Uterus (tissue), 4 donors: ENCODE measurements around the gene BBLN. TPM values are rescaled to one million over a fixed set of nuclear protein-coding genes. Genes with fewer than 3 reads are reported as not detected.

Experiments used
- DNase-seq, 2 donors: peaks; one replicate each; pipeline ENCODE4 v3.0.0-alpha.2; 2019 to 2020
- H3K27ac ChIP-seq, 2 donors: fragments of 200-600 bp; sonication (generic); 1 replicate in 1 of 2; 2 replicates in 1 of 2; pipeline ENCODE4 v1.5.1; 2016 to 2018
- H3K27me3 ChIP-seq, 2 donors: fragments of 200-600 bp; sonication (generic); one replicate each; pipeline ENCODE4 v1.5.1; 2018 to 2019; ENCODE audit warnings: control low read depth in 1 of 2
- H3K36me3 ChIP-seq, 2 donors: fragments of 200-600 bp; sonication (generic); one replicate each; pipeline ENCODE4 v1.5.1; 2019; ENCODE audit warnings: control low read depth in 1 of 2
- H3K4me1 ChIP-seq, 2 donors: fragments of 200-600 bp; sonication (generic); one replicate each; pipeline ENCODE4 v1.5.1; 2018 to 2019; ENCODE audit warnings: control low read depth in 1 of 2
- H3K4me3 ChIP-seq, 2 donors: fragments of 200-600 bp; sonication (generic); 1 replicate in 1 of 2; 2 replicates in 1 of 2; pipeline ENCODE4 v1.5.1; 2018 to 2019; ENCODE audit warnings: mild to moderate bottlenecking in 1 of 2
- H3K9me3 ChIP-seq, 2 donors: fragments of 200-600 bp; sonication (generic); one replicate each; pipeline ENCODE4 v1.5.1; 2019; ENCODE audit warnings: control low read depth in 1 of 2
- POLR2A ChIP-seq, 2 donors: fragments of 450-650 bp; IDR thresholded peaks; one replicate each; pipeline ENCODE4 v1.6.1; 2016; ENCODE audit warnings: antibody characterized with exemption in 2 of 2, mild to moderate bottlenecking in 1 of 2, moderate library complexity in 1 of 2
- intact Hi-C: fragments of 100-400 bp; cut with DNase I; formaldehyde crosslinking; loops from one replicate; pipeline ENCODE4 v1.15.1; 2023; ENCODE audit warnings: low total_unique reads
- total RNA-seq, 4 donors: library from RNA; depleted of rRNA in 3 of 4; stranded (reverse); fragments of >200 nt in 3 of 4; gene quantifications; one replicate each; pipeline versions ENCODE4 v1.1.0 to v1.2.4, GENCODE V29; 2014 to 2023
- TF ChIP-seq, protein P1 (sequence below), 4 experiments: fragments of 200-600 bp in 2 of 4; fragments of 450-650 bp in 2 of 4; sonication (generic) in 2 of 4; IDR thresholded peaks; one replicate each; pipeline ENCODE4 v1.5.1; 2016 to 2019; ENCODE audit warnings: antibody characterized with exemption in 4 of 4, mild to moderate bottlenecking in 2 of 4, moderate library complexity in 1 of 4
- donor health status: DM: yes; HTN: yes; CAD: no.

BBLN gene
- total RNA-seq, 4 donors from 2014 or later = 31.3 to 198 (median 96.0) TPM

- H3K4me1 ChIP-seq = peaks cover 5 to 14% of the 10 kb centered on the region in 2 donors
- H3K4me3 ChIP-seq = no peak overlapping the region
- no peaks in the 10 kb centered on the region for H3K36me3 ChIP-seq
- intact Hi-C loops = loop anchor here (5.0 kb wide), 1 partner anchor 183 kb away; no protein-coding TSS in a partner anchor
- TF ChIP-seq POLR2A (IDR thresholded peaks at IDR 0.05) = no peak
- TF ChIP-seq, protein P1, sequence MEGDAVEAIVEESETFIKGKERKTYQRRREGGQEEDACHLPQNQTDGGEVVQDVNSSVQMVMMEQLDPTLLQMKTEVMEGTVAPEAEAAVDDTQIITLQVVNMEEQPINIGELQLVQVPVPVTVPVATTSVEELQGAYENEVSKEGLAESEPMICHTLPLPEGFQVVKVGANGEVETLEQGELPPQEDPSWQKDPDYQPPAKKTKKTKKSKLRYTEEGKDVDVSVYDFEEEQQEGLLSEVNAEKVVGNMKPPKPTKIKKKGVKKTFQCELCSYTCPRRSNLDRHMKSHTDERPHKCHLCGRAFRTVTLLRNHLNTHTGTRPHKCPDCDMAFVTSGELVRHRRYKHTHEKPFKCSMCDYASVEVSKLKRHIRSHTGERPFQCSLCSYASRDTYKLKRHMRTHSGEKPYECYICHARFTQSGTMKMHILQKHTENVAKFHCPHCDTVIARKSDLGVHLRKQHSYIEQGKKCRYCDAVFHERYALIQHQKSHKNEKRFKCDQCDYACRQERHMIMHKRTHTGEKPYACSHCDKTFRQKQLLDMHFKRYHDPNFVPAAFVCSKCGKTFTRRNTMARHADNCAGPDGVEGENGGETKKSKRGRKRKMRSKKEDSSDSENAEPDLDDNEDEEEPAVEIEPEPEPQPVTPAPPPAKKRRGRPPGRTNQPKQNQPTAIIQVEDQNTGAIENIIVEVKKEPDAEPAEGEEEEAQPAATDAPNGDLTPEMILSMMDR (IDR thresholded peaks at IDR 0.05) = peak in 3 of 4 experiments; percentile 18 to 41 (median 34)
- H3K27me3 ChIP-seq = no peaks in the 10 kb centered on the region
- H3K9me3 ChIP-seq = no peaks in the 10 kb centered on the region
- peak in 1 of 2 donors; percentile 56 for DNase-seq
- H3K27ac ChIP-seq = no peak overlapping the region
Measured at GRCh38 chr9:128124873-128125579, 35.0 kb upstream of the BBLN start.

DNA sequence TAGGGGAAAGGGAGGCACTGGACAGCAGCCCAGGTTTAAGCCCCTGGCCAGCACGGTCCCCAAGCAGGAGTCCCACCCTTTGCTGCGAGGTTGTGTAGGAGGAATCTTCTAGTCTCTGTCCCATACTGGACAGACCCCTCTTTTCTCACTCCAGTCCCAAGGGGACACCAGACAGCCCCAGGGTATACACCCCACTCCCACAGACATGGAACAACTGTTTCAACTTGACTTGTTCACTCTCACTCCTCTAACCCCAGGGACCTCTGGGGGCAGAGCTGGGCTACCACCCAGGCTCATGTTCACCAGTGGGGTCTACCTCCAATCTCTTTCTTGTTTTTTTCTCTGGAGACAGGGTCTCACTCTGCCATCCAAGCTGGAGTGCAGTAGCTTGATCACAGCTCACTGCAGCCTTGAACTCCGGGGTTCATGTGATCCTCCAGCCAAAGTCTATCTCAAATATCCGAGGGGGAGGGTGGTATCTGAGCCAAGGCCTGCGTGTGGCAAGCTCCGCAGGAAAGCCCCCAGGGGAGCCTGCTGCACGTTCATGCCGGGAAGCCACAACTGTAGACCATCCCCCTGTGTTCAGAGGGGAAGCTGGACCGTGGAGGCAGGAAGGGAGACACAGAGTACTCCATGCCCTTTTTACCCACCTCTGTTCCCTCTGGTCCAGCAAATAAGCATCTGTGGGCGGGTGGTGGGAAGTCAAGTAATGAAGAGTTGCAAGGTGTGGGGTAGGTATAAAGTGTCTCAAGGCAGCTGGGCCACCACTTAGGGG is 34.3 kb upstream of the BBLN start:
- H3K27ac ChIP-seq = peak overlapping the region in 1 of 2 donors; percentile 98
- H3K36me3 ChIP-seq = no peaks in the 10 kb centered on the region
- intact Hi-C loops = no loop called here
- H3K4me3 ChIP-seq = no peak overlapping the region
- no peak for TF ChIP-seq POLR2A (IDR thresholded peaks at IDR 0.05)
- TF ChIP-seq, protein P1 (IDR thresholded peaks at IDR 0.05) = no peak
- no peak for DNase-seq
- peaks cover 5 to 14% of the 10 kb centered on the region in 2 donors for H3K4me1 ChIP-seq
- no peaks in the 10 kb centered on the region for H3K27me3 ChIP-seq
- no peaks in the 10 kb centered on the region for H3K9me3 ChIP-seq

GRCh38 chr9:128127568-128127989 is 32.5 kb upstream of the BBLN start, which contains the start of gene PTGES2:
Gene PTGES2 (minus strand): TSS chr9:128127729. CDS start chr9:128127717, 12 bp downstream.
- H3K27ac ChIP-seq = peak within 1 kb of the TSS; percentile 93 to 98
- no peaks in the 10 kb centered on the region for H3K36me3 ChIP-seq
- TF ChIP-seq, protein P1 (IDR thresholded peaks at IDR 0.05) = peak in 3 of 4 experiments; percentile 5 to 20 (median 16)
- peak in 1 of 2 donors; percentile 36 for TF ChIP-seq POLR2A (IDR thresholded peaks at IDR 0.05)
- DNase-seq = peak; percentile 68 to 84
- peaks cover 5 to 14% of the 10 kb centered on the region in 2 donors for H3K4me1 ChIP-seq
- no peaks in the 10 kb centered on the region for H3K27me3 ChIP-seq
- peak within 1 kb of the TSS; percentile 84 to 97 for H3K4me3 ChIP-seq
- H3K9me3 ChIP-seq = no peaks in the 10 kb centered on the region
- intact Hi-C loops = no loop called here

DNA sequence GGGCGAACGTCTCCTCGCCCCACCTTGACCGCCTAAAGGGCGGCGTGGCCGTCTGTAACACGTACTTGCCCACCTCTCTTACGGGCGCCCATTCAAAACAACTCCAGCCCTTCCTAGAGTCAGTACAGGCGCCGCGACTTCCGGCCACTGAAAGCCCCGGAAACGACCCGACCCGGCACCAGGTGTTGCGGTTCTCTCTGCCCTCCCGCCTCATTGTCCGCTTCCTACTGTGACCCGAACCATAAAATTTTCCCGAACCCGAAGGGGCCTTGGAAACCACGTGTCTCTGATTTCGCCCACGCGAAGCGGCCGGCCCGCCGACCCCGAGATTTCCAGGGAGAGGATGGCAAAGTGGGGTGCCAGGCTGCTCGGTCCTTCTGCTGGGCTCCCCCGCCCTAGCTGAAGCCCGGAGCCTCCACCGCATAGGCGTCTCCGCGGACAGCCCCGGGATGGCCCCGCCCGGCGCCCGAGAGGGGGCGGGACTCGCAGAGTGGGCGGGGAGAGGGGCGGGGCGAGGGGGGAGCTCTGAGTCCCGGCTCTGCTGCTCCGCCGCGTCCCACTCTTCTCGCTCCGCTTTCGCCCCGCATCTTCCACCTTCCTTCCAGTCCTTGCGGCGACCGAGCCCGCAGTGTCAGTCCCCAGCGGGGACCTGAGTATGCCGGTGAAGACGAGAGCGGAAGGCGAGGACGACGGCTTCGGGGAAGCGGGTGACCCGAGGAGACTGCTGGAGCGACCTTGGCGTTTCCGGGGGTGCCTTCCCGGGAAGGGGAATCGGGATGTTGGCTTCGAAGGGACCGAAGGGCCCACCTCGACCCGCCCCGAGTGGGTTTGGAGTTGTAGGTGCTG is 31.9 kb upstream of the BBLN start:
- Histone ChIP-seq H3K4me3 (peak overlapping the region; percentile 84 to 97), H3K36me3 (no peaks in the 10 kb centered on the region), H3K27ac (peak overlapping the region; percentile 93 to 98), H3K9me3 (no peaks in the 10 kb centered on the region), H3K27me3 (no peaks in the 10 kb centered on the region), H3K4me1 (peaks cover 5 to 14% of the 10 kb centered on the region in 2 donors)
- TF ChIP-seq, protein P1 (IDR thresholded peaks at IDR 0.05) = peak in 1 of 4 experiments; percentile 31
- TF ChIP-seq POLR2A (IDR thresholded peaks at IDR 0.05) = peak in 1 of 2 donors; percentile 43
- intact Hi-C loops = no loop called here
- DNase-seq = peak; percentile 80 to 83
